T47D (cell line): ENCODE results near the gene CNTN4.

Source experiments
- DNase-seq, 2 experiments: peaks; one replicate each; pipeline versions ENCODE4 v3.0.0 to v3.0.0-alpha.2; 2011 to 2012; ENCODE audit warnings: low read depth in 1 of 2, low spot score in 1 of 2
- JUND ChIP-seq: IDR thresholded peaks from 2 replicates; pipeline ENCODE4 v1.6.1; 2012; ENCODE audit warnings: low read depth
- in situ Hi-C: cut with HindIII; loops from 2 replicates; pipeline ENCODE4 v1.10.0; 2016; ENCODE audit warnings: low sequenced_read_pairs, low pct_unique_long_range_greater_than_20kb

The CNTN4 gene

DNA sequence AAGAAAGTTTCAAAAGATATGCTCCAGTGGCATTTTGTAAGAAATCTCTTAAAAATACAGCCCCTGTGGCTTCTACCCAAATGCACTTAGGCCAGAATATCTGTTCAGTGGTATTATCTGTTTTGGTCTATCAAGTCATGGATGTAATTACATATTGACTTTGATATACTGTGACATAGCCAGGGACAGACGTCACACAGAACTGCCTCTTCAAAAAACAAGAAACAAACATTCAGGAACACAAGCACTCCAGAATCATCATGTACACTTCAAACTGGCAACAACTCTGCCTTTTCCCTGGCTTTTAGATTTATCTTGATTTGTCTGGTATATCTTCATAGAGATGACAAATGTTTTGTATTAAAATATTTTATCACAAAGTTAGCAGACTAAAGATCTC lies 771.2 kb downstream of the CNTN4 start:
- in situ Hi-C loops = no loop called here
- DNase-seq = no peak
- no peak for TF ChIP-seq JUND

GRCh38 chr3:2870724-2871333 lies 772.2 kb downstream of the CNTN4 start:
- in situ Hi-C loops = no loop called here
- TF ChIP-seq JUND = no peak
- DNase-seq = no peak

DNA sequence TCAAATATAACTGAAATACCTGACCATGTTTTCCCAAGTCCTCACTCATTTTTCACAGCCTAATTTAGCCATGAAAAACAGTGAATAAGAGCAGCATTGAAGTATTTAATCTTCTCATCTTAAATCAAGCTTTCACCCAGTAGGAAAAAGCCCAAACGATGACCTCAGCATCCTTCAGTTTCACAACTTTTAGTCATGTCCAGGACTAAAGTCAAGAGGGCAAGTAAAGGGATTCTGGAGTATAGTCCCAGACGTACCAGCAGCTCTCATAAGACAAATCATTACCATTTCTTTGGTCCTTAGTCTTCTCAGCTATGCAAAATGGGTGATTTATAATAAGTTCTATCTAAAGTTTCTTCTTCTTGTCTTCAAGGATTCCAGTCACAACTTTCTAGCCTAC lies 774.2 kb downstream of the CNTN4 start:
- in situ Hi-C loops = no loop called here
- DNase-seq = no peak
- no peak for TF ChIP-seq JUND

DNA sequence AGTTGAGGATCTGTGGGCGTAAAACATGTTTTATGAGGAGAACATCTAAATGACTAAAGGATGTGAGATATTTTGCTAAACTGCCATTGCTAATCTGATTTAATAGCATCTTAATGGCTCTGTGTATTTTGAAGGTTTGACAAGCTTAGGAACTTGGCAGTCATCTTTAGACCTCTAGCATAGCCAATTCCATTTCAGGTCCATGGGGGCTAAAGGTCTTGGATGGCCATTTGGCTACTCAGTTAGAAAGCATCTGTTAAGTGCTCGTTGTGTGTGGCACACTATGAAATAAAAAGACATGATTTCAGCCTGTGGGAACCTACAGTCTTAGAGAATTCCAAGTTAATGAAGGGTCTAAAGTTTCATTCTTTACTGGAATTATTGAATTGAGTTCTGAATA lies 775.3 kb downstream of the CNTN4 start:
- no peak for DNase-seq
- no peak for TF ChIP-seq JUND
- in situ Hi-C loops = no loop called here

DNA sequence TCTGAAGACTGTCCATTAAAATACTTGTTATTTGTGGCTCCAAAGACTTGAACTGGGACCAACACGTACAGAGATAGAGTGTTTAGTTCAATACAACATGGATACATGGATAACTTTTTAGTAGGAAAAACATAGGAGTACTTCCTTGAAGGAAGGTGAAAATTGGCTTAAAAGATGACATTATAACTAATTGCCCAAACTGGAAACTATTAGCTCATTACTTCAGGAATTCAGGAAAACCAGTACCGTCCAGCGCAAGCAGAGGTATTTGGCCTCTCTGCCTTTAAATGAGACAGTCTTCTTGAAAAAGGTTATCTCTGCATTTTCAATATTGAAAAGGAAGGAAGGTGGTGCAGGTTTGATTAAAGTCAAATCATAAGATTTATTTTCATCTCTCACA lies 777.0 kb downstream of the CNTN4 start:
- no peak for TF ChIP-seq JUND
- in situ Hi-C loops = no loop called here
- DNase-seq = no peak

- in situ Hi-C loops = no loop called here
- no peak for DNase-seq
- TF ChIP-seq JUND = no peak
Observed at GRCh38 chr3:2876362-2876761, 777.7 kb downstream of the CNTN4 start.

DNA sequence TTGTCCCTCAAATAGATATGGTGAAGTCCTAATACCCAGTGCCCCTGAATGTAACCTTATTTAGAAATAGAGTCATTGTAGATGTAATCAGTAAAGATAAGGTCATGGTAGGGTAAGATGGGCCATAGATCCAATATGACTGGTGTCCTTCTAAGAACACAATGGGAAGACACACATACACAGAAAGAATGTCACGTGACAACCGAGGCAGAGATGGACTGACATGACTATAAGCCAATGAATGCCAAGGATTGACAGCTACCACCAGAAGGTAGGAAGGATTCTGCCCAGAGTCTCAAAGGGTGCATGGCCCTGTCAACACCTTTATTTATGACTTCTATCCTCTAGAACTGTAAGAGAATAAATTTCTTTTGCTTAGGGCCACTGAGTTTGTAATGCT lies 780.4 kb downstream of the CNTN4 start:
- no peak for DNase-seq
- no peak for TF ChIP-seq JUND
- in situ Hi-C loops = no loop called here

GRCh38 chr3:2879587-2879986 lies 780.9 kb downstream of the CNTN4 start:
- TF ChIP-seq JUND = no peak
- in situ Hi-C loops = no loop called here
- DNase-seq = no peak

GRCh38 chr3:2880218-2880756 lies 781.6 kb downstream of the CNTN4 start:
- DNase-seq = no peak
- in situ Hi-C loops = no loop called here
- no peak for TF ChIP-seq JUND

DNA sequence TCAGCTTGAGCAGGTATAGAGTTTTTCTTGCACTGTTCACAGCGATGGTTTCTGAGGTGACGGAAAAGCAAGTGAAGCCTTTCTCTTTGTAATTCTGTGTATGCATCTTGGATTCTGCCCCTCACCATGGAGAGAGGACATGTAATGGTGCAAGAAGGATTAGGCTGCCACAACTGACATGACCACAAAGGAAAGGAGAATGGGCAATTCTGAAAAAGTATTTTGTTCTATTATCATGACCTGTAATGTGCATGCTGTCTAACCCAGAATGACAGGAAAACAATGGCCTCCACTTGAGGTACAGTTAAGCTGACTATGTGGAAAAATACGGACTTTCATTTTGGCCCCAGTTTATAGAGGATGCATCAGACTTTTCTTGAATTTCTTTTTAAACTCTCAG lies 784.6 kb downstream of the CNTN4 start:
- in situ Hi-C loops = no loop called here
- no peak for DNase-seq
- TF ChIP-seq JUND = no peak

GRCh38 chr3:2888592-2888991 lies 789.9 kb downstream of the CNTN4 start:
- DNase-seq = no peak
- no peak for TF ChIP-seq JUND
- in situ Hi-C loops = no loop called here

DNA sequence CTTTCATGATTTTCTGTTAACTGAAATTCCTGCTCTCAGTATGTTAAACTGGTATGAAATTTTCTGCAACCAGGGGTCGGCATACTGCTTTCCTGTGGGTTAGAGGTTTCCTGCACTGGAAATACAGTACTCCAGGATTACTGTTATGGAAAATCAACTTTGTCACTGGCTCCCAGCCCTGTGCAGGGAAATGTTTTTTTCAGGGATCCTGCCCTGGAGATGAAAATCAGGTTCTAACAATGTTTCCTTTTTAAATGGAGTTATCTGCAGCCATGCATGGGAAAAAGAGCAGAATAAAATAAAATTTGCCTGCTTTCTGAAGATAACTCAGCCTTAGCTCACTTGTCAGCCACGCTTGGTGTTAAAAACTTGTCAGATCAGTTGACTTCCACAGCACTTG lies 791.1 kb downstream of the CNTN4 start:
- TF ChIP-seq JUND = no peak
- in situ Hi-C loops = no loop called here
- no peak for DNase-seq

- DNase-seq = no peak
- in situ Hi-C loops = no loop called here
Observed at GRCh38 chr3:2896308-2896939, 797.8 kb downstream of the CNTN4 start.

GRCh38 chr3:2897821-2898220 lies 799.2 kb downstream of the CNTN4 start:
- in situ Hi-C loops = no loop called here
- no peak for TF ChIP-seq JUND
- DNase-seq = no peak

More at GRCh38 chr3:2896308-2896939, 797.8 kb downstream of the CNTN4 start:
- TF ChIP-seq JUND = no peak
